AG04449 (cell line): ENCODE data around the gene ABCA1.

Experiments
- CTCF ChIA-PET: fragments of 350-600 bp; formaldehyde crosslinking; extraction: SDS; loops from one replicate; lab custom pipeline; 2021; ENCODE audit warnings: antibody characterized with exemption; lab: Yijun Ruan, JAX
- POLR2A ChIA-PET: fragments of 400-600, 350-600 bp; formaldehyde crosslinking; extraction: SDS; loops from one replicate; lab custom pipeline; 2020; ENCODE audit warnings: antibody characterized with exemption, inconsistent platforms; lab: Yijun Ruan, JAX
- DNase-seq: peaks from one replicate; pipeline ENCODE4 v3.0.0-alpha.2; 2010; ENCODE audit warnings: low read depth, low spot score
- H3K4me3 ChIP-seq: 2 replicates; pipeline ENCODE4 v1.5.1; 2011; ENCODE audit warnings: low read depth, mild to moderate bottlenecking, control low read depth, low read length
- TF ChIP-seq, protein P1 (sequence below): IDR thresholded peaks from one replicate; pipeline ENCODE4 v1.5.1; 2011; ENCODE audit warnings: mild to moderate bottlenecking, moderate library complexity, low read length, control low read depth, inconsistent platforms; ENCODE audit not compliant: insufficient read depth; ENCODE audit errors: missing control alignments

ABCA1 gene

DNA sequence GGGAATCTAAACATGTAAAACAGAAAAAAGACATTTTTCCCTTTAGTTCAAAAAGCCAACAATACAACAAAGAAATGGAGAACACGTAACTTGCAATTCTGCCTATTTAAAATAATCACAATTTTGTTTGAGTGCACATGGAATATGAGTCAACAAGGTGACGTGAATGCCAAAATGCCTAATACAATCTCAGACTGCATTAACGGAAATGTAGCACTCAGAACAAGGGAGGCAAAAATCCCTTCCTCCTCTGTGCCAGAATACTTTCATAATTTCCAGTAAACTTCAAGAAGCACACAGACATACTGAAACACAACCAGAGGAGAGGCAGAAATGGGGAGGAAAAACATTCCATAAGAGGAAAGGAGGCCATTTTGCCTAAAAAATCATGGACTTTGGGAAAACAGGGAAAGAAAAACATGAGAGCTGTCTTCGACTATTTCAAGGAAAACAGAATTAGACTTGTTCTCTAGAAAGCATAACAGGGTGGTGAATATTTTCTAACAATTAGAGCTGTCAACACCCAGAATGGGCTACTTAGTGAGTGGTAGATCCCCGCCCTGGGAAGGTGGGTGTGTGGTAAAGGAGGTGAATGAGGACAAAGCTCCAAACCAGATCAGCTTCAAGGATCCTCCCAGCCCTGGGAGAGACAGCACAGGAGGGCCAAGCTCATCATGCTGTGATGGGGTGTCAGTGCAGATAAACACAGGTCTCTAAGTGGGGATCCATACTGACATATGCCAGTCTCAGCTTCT lies 48.2 kb downstream of the ABCA1 start:
- no peak overlapping the region for H3K4me3 ChIP-seq
- CTCF ChIA-PET, result interaction anchor here (1.1 to 2.0 kb wide), 5 partner anchors 8 to 535 kb away, joined by 3 to 6 read pairs (median 3); no protein-coding TSS in a partner anchor
- TF ChIP-seq, protein P1, sequence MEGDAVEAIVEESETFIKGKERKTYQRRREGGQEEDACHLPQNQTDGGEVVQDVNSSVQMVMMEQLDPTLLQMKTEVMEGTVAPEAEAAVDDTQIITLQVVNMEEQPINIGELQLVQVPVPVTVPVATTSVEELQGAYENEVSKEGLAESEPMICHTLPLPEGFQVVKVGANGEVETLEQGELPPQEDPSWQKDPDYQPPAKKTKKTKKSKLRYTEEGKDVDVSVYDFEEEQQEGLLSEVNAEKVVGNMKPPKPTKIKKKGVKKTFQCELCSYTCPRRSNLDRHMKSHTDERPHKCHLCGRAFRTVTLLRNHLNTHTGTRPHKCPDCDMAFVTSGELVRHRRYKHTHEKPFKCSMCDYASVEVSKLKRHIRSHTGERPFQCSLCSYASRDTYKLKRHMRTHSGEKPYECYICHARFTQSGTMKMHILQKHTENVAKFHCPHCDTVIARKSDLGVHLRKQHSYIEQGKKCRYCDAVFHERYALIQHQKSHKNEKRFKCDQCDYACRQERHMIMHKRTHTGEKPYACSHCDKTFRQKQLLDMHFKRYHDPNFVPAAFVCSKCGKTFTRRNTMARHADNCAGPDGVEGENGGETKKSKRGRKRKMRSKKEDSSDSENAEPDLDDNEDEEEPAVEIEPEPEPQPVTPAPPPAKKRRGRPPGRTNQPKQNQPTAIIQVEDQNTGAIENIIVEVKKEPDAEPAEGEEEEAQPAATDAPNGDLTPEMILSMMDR, result no peak
- POLR2A ChIA-PET, result no interaction called here
- DNase-seq, result no peak

DNA sequence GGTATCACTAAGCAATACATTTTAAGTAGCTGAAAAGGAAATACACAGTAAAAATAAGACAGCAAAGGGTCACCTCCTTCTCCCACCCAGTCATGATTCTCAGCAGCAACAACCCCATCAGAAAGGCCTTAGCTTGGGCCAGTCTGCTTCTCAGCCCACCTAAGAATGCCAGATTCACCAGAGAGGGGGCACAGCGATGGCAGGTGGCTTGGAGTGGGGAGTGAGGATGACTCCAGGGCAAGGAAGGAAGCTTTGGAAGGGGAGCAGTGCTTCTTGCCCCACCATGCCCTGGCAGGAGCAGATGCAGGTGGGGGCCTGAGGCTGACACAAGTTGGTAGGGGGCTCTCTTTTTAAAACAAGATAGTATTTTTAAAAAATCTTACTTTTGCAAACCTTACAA lies 51.4 kb downstream of the ABCA1 start:
- ChIA-PET POLR2A (no interaction called here), CTCF (interaction anchor here (3.2 kb wide), 1 partner anchor 14 kb away, joined by 11 read pairs; no protein-coding TSS in a partner anchor)
- TF ChIP-seq, protein P1, result no peak
- no peak for DNase-seq
- H3K4me3 ChIP-seq, result no peak overlapping the region

DNA sequence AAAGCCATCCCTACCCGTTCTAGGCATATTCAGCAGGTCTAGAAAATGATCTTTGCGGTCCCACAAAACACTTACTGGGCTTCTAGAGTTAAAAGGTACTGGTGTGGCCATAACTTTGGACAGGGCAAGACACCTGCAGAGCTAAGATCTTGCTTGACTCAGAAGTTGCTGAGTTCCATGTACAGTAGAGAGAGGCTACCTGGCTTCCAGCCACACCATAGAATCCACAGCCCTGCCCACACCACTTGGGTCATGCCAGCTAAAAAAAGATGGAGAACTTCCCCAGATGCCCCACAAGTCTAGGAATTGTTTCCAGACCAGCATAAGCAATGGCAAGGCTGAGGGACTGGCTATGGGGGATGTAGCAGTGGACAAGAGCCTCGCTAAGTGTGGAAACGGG lies 52.1 kb downstream of the ABCA1 start:
- CTCF ChIA-PET, result interaction anchor here (3.2 kb wide), 1 partner anchor 13 kb away, joined by 11 read pairs; no protein-coding TSS in a partner anchor
- TF ChIP-seq, protein P1, result no peak

DNA sequence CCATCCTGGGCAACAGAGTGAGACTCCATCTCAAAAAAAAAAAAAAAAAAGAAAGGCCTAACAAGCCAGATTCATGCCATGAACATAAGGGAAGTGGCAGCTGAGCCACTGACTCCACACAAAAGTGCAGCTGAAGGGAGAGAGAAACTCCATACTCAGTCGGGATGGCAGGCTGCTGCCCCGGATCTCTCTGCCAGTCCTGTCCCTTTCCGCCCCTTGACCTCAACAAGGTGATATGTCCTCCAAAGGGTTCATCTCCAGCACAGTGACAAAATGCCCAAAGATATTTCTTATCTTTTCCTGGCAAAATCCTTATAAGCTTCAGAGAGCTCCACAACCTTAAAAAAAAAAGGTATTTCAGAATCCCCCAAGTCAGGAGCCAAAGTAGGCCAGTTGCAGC lies 52.6 kb downstream of the ABCA1 start:
- ChIA-PET POLR2A (no interaction called here), CTCF (interaction anchor here (3.2 kb wide), 1 partner anchor 12 kb away, joined by 11 read pairs; no protein-coding TSS in a partner anchor)
- no peak for DNase-seq
- TF ChIP-seq, protein P1, result no peak
- no peak overlapping the region for H3K4me3 ChIP-seq

More for the DNA sequence above, 52.1 kb downstream of the ABCA1 start:
- POLR2A ChIA-PET, result no interaction called here
- H3K4me3 ChIP-seq, result no peak overlapping the region
- DNase-seq, result no peak

DNA sequence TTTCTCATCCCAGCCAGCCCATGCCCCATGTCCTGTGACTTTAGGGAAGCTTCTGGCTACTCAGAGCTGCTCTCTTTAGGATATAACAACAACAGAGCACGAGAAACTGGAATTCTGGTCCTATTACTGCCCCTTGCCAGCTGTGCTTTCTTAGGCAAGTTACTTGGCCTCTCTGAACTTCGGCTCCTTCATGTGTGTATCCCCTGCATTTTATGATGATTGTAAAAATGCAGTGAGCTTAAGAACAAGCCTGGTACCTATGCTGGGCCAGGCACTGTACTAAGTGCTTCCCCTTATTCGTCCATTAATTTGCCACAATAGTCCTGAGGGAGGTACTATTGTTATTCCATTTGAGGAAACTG lies 54.5 kb downstream of the ABCA1 start:
- no peak overlapping the region for H3K4me3 ChIP-seq
- ChIA-PET CTCF (interaction anchor here (1.1 to 3.2 kb wide), 4 partner anchors 10 to 283 kb away, joined by 3 to 32 read pairs (median 4); no protein-coding TSS in a partner anchor), POLR2A (interaction anchor here (1.2 kb wide), 1 partner anchor 9 kb away, joined by 3 read pairs; no protein-coding TSS in a partner anchor)
- TF ChIP-seq, protein P1, result no peak
- DNase-seq, result no peak
